Measurements from ENCODE around the gene ERBIN. TPM values are rescaled to one million over a fixed set of nuclear protein-coding genes. Genes with fewer than 3 reads are reported as not detected.
"Not testable (repeated sequence)": the region's sequence is repeated elsewhere in the genome, so short reads cannot be mapped to it uniquely, and the experiment has no call there.

The ERBIN gene
- total and polyA plus RNA-seq, 2 of the 4 experiments (the other 2 are of a cell fraction) = 25.8 to 70.1 TPM

GRCh38 chr5:65955746-65956145, 29.4 kb downstream of the ERBIN start:
- Histone ChIP-seq H4K8ac (ENCODE audit: low read depth in 2 of 2, low read length in 2 of 2) (no peak overlapping the region), H3K9me3 (ENCODE audit: control insufficient read depth, insufficient read depth, low read length) (no peaks in the 10 kb centered on the region), H2BK15ac (ENCODE audit: low read depth, low read length) (no peak overlapping the region), H2BK5ac (ENCODE audit: low read depth, low read length, poor library complexity, severe bottlenecking) (no peak overlapping the region), H3K4me3 (ENCODE audit: insufficient read depth, low read depth, low read length) (no peak overlapping the region), H3K4ac (ENCODE audit: low read depth, low read length) (no peak overlapping the region), H3K27me3 (ENCODE audit: control insufficient read depth, insufficient read depth, low read length) (no peaks in the 10 kb centered on the region), H2AK5ac (ENCODE audit: low read depth, low read length) (no peak overlapping the region), H3K4me1 (ENCODE audit: control insufficient read depth, insufficient read depth, low read length) (peaks cover 15% of the 10 kb centered on the region), H3K9ac (ENCODE audit: low read depth, low read length) (no peak overlapping the region), H2BK20ac (ENCODE audit: low read depth, low read length) (no peak overlapping the region), H3K4me2 (ENCODE audit: low read depth, low read length) (no peak overlapping the region), H3K56ac (ENCODE audit: extremely low read depth, insufficient read depth, low read length) (no peak overlapping the region; the same call in 1 of the 2 replicates), H3K36me3 (ENCODE audit: control insufficient read depth, insufficient read depth, low read length) (peaks cover 1% of the 10 kb centered on the region), H4K20me1 (ENCODE audit: insufficient read depth, low read length) (peaks cover 88% of the 10 kb centered on the region), H3K27ac (ENCODE audit: insufficient read depth, low read length) (no peak overlapping the region), H3K79me1 (ENCODE audit: low read depth in 1 of 2, low read length in 2 of 2) (peaks cover 0 to 58% of the 10 kb centered on the region in 2 experiments; a peak in 2 of 4 replicates), H2AFZ (replicated peaks; ENCODE audit: low read length, poor library complexity) (no peak overlapping the region), H3K18ac (ENCODE audit: low read depth, low read length) (no peak overlapping the region), H2BK120ac (ENCODE audit: low read depth, low read length) (no peak overlapping the region), H3K14ac (replicated peaks; ENCODE audit: low read depth, low read length) (no peak overlapping the region), H4K5ac (ENCODE audit: low read depth, low read length) (no peak overlapping the region), H2AK9ac (replicated peaks; ENCODE audit: low read depth, low read length, poor library complexity) (no peak overlapping the region), H3K9me1 (ENCODE audit: insufficient read depth, low read length) (peaks cover 11% of the 10 kb centered on the region), H4K91ac (ENCODE audit: insufficient read depth, low read depth, low read length) (no peak overlapping the region), H3K23ac (ENCODE audit: low read depth, low read length) (no peak overlapping the region)
- ChIA-PET POLR2A (ENCODE audit: unreplicated experiment) (no interaction called here), CTCF (no interaction called here)
- no CpG with 5 or more reads among the region's 3 CpGs for WGBS, 2 experiments (ENCODE audit: extremely low coverage in 2 of 2, insufficient read length in 1 of 2)
- no peak for TF ChIP-seq SMC3 (IDR thresholded peaks at IDR 0.05; ENCODE audit: low read depth, low read length)
- no peak for TF ChIP-seq NFE2L2 (IDR thresholded peaks at IDR 0.05; ENCODE audit: low read depth, low read length)
- TF ChIP-seq CHD1 (IDR thresholded peaks at IDR 0.05; ENCODE audit: low read depth, low read length) = no peak
- no peak for TF ChIP-seq RCOR1 (IDR thresholded peaks at IDR 0.05; ENCODE audit: insufficient replicate concordance, low read length)
- TF ChIP-seq FOS (IDR thresholded peaks at IDR 0.05; ENCODE audit: low read depth, low read length) = no peak
- TF ChIP-seq RAD21 (IDR thresholded peaks at IDR 0.05; ENCODE audit: low read length) = no peak
- no peak for TF ChIP-seq POLR2A (IDR thresholded peaks at IDR 0.05; ENCODE audit: low read depth, low read length)
- TF ChIP-seq RFX5 (IDR thresholded peaks at IDR 0.05; ENCODE audit: low read depth, low read length) = no peak
- no peak for TF ChIP-seq MAZ (IDR thresholded peaks at IDR 0.05; ENCODE audit: borderline replicate concordance, low read depth, low read length)
- ATAC-seq (ENCODE audit: low read depth) (peak; percentile 18), DNase-seq (no peak)
- in situ Hi-C loops (cut with MboI; ENCODE audit: low sequenced_read_pairs) = no loop called here
- dilution Hi-C loops (cut with HindIII; ENCODE audit: low sequenced_read_pairs, unreplicated experiment) = no loop called here
- BruUV-seq (replicated peaks) = no TSS peak
- intact Hi-C loops (cut with micrococcal nuclease) = no loop called here

GRCh38 chr5:65957703-65958102, 31.3 kb downstream of the ERBIN start:
- CTCF ChIA-PET = not testable (repeated sequence)

More at GRCh38 chr5:65957703-65958102, 31.3 kb downstream of the ERBIN start:
- H2BK20ac ChIP-seq (ENCODE audit: low read depth, low read length); H2BK15ac ChIP-seq (ENCODE audit: low read depth, low read length); H3K27me3 ChIP-seq (ENCODE audit: control insufficient read depth, insufficient read depth, low read length); H2AK5ac ChIP-seq (ENCODE audit: low read depth, low read length); H3K9me1 ChIP-seq (ENCODE audit: insufficient read depth, low read length); H4K8ac ChIP-seq (ENCODE audit: low read depth in 2 of 2, low read length in 2 of 2); H3K4me3 ChIP-seq (ENCODE audit: insufficient read depth, low read depth, low read length); H2AK9ac ChIP-seq (replicated peaks; ENCODE audit: low read depth, low read length, poor library complexity); H3K36me3 ChIP-seq (ENCODE audit: control insufficient read depth, insufficient read depth, low read length); intact Hi-C loops (cut with micrococcal nuclease); H3K23ac ChIP-seq (ENCODE audit: low read depth, low read length); DNase-seq; H3K9me3 ChIP-seq (ENCODE audit: control insufficient read depth, insufficient read depth, low read length); H4K5ac ChIP-seq (ENCODE audit: low read depth, low read length); H3K18ac ChIP-seq (ENCODE audit: low read depth, low read length); H3K27ac ChIP-seq (ENCODE audit: insufficient read depth, low read length); H2BK5ac ChIP-seq (ENCODE audit: low read depth, low read length, poor library complexity, severe bottlenecking); BruUV-seq (replicated peaks); in situ Hi-C loops (cut with MboI; ENCODE audit: low sequenced_read_pairs); H3K9ac ChIP-seq (ENCODE audit: low read depth, low read length); H3K4ac ChIP-seq (ENCODE audit: low read depth, low read length); H3K56ac ChIP-seq (ENCODE audit: extremely low read depth, insufficient read depth, low read length); dilution Hi-C loops (cut with HindIII; ENCODE audit: low sequenced_read_pairs, unreplicated experiment); H3K4me2 ChIP-seq (ENCODE audit: low read depth, low read length); ATAC-seq (ENCODE audit: low read depth); H2BK120ac ChIP-seq (ENCODE audit: low read depth, low read length); H4K91ac ChIP-seq (ENCODE audit: insufficient read depth, low read depth, low read length); H3K14ac ChIP-seq (replicated peaks; ENCODE audit: low read depth, low read length); POLR2A ChIA-PET (ENCODE audit: unreplicated experiment); H2AFZ ChIP-seq (replicated peaks; ENCODE audit: low read length, poor library complexity): not testable (repeated sequence)
- no CpG with 5 or more reads among the region's 30 CpGs for WGBS, 2 experiments (ENCODE audit: extremely low coverage in 2 of 2, insufficient read length in 1 of 2)
- H3K79me1 ChIP-seq (ENCODE audit: low read depth in 1 of 2, low read length in 2 of 2) = peaks cover 0 to 53% of the 10 kb centered on the region in 2 experiments; a peak in 2 of 4 replicates
- H3K4me1 ChIP-seq (ENCODE audit: control insufficient read depth, insufficient read depth, low read length) = peaks cover 15% of the 10 kb centered on the region
- peaks cover 87% of the 10 kb centered on the region for H4K20me1 ChIP-seq (ENCODE audit: insufficient read depth, low read length)
